GM19397 (cell line): ENCODE measurements around the gene ZNF700.
"Not testable (repeated sequence)": the region's sequence is repeated elsewhere in the genome, so short reads cannot be mapped to it uniquely, and the experiment has no call there.

ENCODE experiments used
- ATAC-seq: cut with Tn5 transposase; IDR thresholded peaks from one replicate; pipeline ENCODE4 v1.9.1; 2021; ENCODE audit warnings: mild to moderate bottlenecking, moderate library complexity; ENCODE audit not compliant: unreplicated experiment

The ZNF700 gene

DNA sequence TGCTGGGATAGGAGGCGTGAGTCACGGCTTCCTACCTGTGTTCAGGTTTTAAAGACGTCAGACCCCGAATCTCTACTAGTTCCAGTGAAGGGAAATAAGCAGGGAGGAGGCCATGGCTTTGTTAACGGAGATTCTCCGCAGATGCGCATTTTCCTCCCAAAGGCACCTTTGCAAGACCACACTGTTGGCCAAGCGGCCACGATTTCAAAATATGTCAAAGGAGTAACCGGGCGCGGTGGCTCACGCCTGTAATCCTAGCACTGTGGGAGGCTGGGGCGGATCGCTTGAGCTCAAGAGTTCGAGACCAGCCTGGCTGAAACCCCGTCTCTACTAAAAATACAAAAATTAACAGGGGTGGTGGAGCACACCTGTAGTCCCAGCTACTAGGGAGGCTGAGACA, 61.8 kb downstream of the ZNF700 start:
- ATAC-seq, result no peak

DNA sequence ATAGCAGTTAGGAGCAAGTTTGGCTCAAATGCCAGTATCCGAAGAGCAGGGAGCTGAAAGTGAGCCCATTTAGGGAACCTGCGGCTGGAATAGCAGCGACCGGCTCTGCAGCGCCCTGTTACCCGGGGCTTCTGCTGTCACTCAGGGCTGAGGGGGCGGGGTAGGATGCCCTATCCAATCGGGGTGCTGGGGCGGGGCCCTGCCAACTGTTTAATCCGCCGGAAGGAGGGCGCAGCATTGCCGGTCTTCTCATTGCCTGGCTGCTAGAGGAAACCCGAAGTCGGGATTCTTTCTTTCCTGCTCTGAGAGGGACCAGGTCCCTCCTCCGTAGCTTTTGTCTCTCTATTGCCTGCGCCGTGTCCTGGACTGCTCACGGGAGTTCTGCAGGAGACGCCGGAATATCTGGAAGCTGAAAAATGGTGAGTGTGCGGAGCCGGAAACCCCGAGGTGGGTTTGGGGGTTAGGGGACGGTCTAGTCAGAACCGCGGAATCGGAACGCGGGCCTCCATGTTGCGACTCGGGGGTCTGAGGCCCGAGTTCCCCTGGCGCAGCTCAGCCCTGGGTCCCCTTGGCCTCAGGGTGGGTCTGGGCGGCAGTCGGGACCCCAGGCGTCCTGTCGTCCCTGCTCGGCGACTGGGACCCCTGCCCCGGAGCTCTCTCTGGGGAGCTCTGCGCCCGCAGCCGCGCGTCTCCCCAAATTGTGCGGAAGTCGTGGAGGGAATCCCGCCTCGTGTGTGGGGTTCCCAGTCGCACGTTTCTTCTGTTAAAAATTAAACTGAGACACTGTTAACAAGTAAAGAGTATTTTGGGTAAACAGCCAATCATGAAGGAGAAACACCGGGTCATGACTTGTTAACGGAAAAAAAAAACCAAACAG, 62.7 kb downstream of the ZNF700 start:
- peak; percentile 80 for ATAC-seq

DNA sequence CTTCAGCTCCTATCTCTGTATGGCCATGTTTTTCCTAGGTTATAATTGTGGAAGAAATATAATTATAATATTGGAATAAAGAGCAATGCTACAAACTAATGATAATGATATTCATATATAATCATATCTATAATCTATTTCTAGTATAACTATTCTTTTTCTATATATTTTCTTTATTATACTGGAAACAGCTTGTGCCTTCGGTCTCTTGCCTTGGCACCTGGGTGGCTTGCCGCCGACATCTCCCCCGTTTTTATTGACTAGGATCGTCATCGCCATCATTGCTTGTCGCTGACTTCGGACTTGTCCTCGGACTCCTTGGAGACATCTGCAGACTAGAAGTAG, 64.2 kb downstream of the ZNF700 start:
- ATAC-seq, result no peak

DNA sequence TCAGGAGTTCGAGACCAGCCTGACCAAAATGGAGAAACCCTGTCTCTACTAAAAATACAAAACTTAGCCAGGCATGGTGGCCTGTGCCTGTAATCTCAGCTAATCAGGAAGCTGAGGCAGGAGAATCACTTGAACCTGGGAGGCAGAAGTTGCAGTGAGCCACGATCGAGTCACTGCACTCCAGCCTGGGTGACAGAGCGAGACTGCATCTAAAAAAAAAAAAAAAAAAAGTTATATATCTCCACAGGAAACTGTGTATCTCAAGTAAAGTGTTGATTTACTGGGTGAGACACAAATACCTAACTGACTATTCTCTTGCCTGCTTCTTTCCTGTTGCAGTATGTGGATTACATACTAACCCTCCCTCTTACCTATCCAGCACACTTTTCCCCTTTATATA, 67.0 kb downstream of the ZNF700 start:
- ATAC-seq, result not testable (repeated sequence)

DNA sequence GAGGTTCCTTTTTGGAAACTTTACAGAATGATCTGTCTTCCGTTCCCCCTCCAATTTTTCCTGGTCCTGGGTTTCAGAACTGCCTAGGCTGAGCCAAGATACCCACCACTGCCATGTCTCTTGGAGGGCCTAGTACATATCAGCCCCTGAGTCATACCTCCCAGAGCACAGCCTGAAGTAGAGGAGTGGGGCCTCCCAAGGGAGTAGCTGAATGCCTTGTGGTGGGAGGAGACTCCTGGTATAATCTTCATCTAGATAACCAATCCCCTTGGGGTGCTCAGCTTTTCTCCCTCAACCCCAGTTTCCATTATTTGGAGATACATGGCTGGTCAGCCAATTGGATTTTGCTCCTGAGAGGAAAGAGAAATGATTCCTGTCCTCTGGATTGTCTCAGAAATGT, 70.3 kb downstream of the ZNF700 start:
- no peak for ATAC-seq
